DOHH2 (cell line): Measurements from ENCODE around the gene ABCF1.

Experiments
- EZH2phosphoT487 ChIP-seq: fragments of 200-600 bp; sonication (generic); IDR thresholded peaks from 2 replicates; pipeline ENCODE4 v1.6.1; 2017; ENCODE audit warnings: borderline replicate concordance, mild to moderate bottlenecking, antibody characterized with exemption, low read length, moderate library complexity, mixed read lengths
- TF ChIP-seq, protein P1 (sequence below): fragments of 200-600 bp; sonication (generic); IDR thresholded peaks from one replicate; pipeline ENCODE4 v1.5.1; 2014; ENCODE audit warnings: antibody characterized with exemption, mild to moderate bottlenecking, low read depth, low read length; ENCODE audit not compliant: poor library complexity, severe bottlenecking

DNA sequence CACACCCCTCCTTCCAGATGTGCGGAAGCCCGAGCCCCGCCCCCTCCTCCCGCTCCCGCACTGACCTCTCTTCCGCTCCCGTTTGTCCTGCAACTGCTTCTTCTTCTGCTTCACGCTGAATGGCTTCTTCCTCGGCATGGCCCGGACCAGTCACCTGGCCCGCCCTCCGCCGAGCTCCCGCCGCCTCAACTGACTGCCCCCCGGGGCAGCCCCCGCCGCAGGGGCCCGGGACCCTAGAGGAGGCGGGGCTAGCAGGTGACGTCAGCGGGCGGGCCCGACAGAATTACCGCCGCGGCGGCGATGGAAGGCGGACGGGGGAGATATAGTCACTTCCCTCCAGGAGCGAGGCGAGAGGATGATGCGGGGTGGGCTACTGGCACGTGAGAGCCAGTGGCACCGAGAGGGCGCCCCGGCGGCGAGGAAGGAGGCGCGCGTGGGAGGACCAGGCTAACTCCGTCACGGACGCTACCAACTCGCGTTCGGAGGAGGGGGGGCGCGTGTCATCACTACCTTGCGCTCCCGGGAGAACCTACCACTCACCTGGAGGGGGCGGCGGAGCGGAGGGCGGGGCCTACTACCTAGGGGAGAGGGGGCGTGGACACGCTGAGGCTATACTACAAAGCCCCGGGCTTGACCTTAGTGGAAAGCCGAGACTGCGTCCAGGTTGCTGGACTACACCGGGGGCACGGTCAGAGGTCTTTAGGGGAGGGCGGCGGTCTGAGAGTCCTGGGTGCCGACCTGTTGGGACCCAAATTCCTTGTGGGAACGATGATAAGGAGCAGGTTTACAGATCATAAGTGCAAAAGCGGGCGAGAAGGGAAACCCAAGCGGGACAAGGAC lies 15.0 kb upstream of the ABCF1 start, which contains the start of gene GNL1:
- TF ChIP-seq, protein P1, sequence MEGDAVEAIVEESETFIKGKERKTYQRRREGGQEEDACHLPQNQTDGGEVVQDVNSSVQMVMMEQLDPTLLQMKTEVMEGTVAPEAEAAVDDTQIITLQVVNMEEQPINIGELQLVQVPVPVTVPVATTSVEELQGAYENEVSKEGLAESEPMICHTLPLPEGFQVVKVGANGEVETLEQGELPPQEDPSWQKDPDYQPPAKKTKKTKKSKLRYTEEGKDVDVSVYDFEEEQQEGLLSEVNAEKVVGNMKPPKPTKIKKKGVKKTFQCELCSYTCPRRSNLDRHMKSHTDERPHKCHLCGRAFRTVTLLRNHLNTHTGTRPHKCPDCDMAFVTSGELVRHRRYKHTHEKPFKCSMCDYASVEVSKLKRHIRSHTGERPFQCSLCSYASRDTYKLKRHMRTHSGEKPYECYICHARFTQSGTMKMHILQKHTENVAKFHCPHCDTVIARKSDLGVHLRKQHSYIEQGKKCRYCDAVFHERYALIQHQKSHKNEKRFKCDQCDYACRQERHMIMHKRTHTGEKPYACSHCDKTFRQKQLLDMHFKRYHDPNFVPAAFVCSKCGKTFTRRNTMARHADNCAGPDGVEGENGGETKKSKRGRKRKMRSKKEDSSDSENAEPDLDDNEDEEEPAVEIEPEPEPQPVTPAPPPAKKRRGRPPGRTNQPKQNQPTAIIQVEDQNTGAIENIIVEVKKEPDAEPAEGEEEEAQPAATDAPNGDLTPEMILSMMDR: no peak
- TF ChIP-seq EZH2phosphoT487: no peak
